OCI-LY3 (cell line): Measurements from ENCODE around the gene SLC2A6.

Source experiments
- CTCF ChIP-seq: fragments of 200-600, 300-600 bp; sonication (generic); IDR thresholded peaks from 2 replicates; pipeline ENCODE4 v1.5.1; 2014; ENCODE audit warnings: antibody characterized with exemption, low read length, low read depth
- EZH2phosphoT487 ChIP-seq: fragments of 200-600 bp; shearing (Covaris generic); IDR thresholded peaks from 2 replicates; pipeline ENCODE4 v1.6.1; 2018; ENCODE audit warnings: antibody characterized with exemption, mixed run types, low read depth

DNA sequence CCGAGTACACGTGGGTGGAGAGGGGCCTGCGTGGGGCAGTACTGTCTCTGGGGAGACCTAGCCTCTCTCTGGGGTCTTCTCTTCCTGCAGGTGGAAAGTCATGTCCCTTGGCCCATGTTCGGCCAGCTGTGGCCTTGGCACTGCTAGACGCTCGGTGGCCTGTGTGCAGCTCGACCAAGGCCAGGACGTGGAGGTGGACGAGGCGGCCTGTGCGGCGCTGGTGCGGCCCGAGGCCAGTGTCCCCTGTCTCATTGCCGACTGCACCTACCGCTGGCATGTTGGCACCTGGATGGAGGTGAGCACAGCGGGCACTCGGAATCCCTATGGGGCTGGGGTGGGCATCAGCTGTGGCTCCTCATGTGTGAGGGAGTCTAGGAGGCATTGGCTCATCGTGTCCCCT, 24.6 kb downstream of the SLC2A6 start:
- TF ChIP-seq EZH2phosphoT487 (no peak), CTCF (no peak)
